ENCODE data around the gene IGSF5. TPM values are rescaled to one million over a fixed set of nuclear protein-coding genes. Genes with fewer than 3 reads are reported as not detected.
A peak's percentile ranks its signal among the peaks of the same experiment; 100 is the strongest.
"Not testable (repeated sequence)": the region's sequence is repeated elsewhere in the genome, so short reads cannot be mapped to it uniquely, and the experiment has no call there.

The IGSF5 gene
- 1 to 10 TPM in 1 of 3 donors, under 1 TPM in 2; 0.89 to 1.2 (median 0.96) TPM for polyA plus RNA-seq (ENCODE audit: insufficient read length in 3 of 3)

DNA sequence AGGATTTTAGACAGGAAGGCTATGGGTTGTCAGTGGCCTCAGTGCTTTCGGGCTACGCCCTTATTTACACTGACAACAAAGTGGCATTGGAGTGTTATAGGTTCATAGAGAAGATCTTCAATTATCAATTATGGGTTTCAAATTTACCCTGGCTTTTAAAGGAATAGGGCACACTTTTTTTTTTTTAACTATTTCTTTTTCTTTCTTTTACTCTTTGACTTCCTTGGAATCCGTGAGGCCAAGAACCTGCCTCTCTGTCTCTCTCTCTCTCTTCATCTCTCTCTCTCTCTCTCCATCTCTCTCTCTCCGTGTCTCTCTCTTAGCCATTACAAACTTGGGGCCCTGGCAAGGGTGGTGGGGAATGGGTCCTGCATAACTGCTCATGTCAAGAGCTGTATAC lies at the start of gene IGSF5:
IGSF5 (plus strand) TSS at position 301 of the 400 bp plus-strand sequence. CDS start 327 bp downstream, outside the sequence.
- DNase-seq (ENCODE audit: low read depth in 3 of 3, low spot score in 2 of 3) = not testable (repeated sequence)

DNA sequence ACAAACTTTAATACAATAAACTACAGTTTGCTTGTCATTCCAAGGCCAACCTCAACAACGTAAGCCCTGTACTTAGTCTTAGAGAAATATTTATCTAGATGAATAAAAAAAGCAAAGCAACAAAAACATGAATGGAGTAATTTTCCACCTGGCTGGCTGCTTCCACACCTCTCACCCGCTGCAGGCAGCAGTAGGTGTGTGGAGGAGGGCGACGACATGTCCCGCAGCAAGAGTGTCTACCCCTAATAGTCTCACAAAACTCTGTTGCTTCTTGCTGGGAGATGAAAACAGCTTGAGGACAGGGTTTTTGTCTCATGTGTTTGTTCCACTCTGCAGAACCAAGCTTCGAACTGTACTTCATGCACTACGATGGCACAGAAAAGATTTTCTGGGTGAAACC lies 48.8 kb upstream of the IGSF5 start:
- DNase-seq (ENCODE audit: low read depth in 3 of 3, low spot score in 2 of 3) = no peak

DNA sequence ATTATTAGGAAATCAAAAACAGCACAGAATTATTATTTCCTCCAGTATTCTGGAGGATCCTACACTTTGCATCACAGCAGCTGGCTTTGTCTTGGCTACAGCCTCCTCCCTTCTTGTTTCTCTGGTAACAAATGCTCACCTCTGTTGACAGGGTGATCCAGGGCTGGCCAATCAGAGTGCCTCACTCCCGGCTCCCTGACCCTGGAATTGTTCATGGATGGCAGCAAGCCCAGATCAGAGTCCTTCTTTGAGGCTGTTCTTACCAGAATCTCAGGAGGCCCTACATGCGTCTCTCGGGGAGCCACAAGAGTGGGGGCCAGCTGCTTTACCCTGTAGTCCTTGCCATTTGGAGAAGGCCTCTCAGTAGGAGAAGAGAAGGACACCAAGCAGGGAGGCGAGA lies 48.4 kb upstream of the IGSF5 start:
- no peak for DNase-seq (ENCODE audit: low read depth in 3 of 3, low spot score in 2 of 3)

DNA sequence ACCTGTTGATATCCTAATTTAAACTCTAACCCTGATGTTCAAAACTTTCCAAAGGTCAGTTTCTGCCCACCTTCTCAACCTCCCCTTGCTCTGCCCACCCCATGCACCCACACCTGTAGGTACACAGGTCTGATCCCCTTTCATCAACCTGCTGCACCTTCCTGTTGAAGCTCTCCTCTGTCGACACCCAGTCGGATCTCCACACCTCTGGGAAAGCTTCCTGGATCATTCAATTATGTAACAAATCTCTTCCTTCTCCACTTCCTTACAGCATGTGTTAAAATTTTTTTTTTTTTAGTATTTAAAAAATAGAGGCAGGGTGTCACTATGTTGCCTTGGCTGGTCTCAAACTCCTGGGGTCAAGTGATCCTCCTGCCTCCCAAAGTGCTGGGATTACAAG lies 44.7 kb upstream of the IGSF5 start:
- no peak for DNase-seq (ENCODE audit: low read depth in 3 of 3, low spot score in 2 of 3)

DNA sequence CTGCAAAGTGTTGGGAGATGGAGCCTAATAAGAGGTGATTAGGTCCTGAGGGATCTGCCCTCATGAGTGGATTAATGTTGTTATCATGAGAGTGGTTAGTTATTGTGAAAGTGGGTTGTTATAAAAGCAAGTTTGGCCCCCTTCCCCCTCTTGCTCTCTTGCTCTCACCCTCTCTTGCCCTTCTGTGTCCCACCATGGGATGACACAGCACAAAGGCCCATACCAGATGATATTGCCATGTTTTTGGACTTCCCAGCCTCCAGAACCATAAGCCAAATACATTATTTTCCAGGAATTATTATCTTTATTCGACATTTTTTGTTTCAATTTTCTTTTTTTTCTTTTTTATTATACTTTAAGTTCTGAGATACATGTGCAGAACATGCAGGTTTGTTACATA lies 41.4 kb upstream of the IGSF5 start:
- DNase-seq (ENCODE audit: low read depth in 3 of 3, low spot score in 2 of 3) = no peak

DNA sequence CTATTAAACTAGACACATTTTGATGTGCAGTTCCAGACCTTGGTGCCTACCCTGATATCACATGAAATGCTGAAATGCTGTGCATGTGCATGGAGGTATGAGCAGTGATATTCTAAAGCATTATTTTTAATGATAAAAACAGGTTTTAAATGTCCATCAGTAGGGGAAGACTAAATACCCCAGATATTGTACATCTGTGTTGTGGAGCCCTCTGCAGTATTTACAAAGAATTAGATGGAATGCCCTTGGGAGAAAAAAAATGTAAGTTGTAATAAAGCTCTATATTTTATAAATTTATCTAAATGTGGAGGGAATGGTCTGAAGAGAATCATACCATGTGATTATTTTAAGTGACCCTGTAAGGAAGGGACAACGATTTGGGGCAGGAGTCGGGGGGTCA lies 39.1 kb upstream of the IGSF5 start:
- DNase-seq (ENCODE audit: low read depth in 3 of 3, low spot score in 2 of 3) = no peak

DNA sequence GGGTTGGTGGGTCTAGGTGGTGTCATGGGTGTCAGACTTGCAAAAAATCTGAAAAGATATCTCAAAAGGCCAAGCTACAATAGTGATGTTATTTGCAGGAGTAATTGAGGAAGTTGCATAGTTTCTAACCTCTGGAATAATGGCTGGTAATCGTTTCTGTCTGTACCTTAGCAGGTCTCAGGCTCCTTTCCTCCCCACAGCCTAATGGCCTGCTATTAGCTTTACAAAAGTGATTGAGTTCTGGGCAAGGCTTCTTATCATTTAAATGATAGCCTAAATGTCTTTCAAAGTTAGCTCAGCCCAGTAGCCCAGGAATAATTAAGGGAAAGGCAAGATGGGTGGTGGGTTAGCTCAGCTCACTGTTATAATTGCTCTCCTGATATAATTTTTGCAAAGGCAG lies 37.7 kb upstream of the IGSF5 start:
- no peak for DNase-seq (ENCODE audit: low read depth in 3 of 3, low spot score in 2 of 3)

DNA sequence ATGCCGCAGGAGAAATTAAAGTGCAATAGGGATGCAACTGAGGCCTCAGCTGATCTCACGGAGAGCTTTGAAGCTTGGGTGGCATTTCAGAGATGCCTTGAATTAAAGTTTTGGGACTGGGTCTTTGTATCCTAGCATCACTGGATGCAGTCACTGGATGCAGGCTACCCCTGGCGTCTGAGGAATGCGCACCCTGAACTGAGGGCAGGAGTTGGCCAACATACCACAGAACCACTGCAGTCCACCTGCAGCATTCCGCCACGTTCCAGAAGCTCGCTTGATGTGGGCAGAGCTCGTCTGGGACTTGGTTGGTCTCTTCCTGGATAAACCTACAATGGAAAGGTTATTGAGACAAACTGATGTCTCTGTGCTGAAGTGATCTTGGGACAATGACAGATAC lies 34.1 kb upstream of the IGSF5 start:
- no peak for DNase-seq (ENCODE audit: low read depth in 3 of 3, low spot score in 2 of 3)

DNA sequence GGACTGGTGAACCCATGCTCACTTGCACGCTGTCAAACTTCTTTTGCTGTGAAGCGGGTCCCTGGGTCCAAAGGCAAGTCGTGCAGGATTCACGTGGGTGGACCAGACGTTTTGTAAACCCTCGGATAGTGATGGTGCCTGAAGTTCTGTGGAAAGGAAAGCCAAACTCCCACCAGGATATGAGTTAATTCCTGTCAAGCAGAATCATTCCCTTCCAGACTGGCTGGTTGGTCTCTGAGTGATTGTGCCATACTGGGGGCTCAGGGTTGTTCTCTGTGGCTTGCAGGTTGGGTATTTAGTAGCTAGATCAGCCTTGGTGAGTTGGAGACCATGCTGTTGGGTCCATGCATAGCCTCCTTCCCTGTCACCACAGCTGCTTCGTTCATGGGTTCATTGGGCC lies 32.7 kb upstream of the IGSF5 start:
- DNase-seq (ENCODE audit: low read depth in 3 of 3, low spot score in 2 of 3) = no peak

DNA sequence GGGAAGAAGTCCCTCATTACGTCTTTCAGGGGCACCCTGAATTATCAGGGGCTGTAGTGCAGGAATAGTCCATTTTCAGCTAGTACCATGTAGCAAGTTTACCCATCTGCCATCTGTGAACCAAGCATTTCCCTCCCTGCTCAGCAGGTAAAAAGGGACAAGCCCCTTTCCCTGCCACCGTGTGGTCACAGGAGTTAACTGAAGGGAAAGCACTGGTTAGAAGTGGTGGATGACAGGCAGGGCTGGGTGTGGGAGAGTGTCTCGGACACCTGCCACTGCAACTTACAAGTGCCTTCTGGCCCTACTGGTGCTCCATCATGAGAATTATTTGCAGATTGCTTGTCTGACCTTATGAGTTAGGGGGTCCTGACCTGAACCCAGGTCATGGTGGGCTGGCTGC lies 32.0 kb upstream of the IGSF5 start:
- no peak for DNase-seq (ENCODE audit: low read depth in 3 of 3, low spot score in 2 of 3)

DNA sequence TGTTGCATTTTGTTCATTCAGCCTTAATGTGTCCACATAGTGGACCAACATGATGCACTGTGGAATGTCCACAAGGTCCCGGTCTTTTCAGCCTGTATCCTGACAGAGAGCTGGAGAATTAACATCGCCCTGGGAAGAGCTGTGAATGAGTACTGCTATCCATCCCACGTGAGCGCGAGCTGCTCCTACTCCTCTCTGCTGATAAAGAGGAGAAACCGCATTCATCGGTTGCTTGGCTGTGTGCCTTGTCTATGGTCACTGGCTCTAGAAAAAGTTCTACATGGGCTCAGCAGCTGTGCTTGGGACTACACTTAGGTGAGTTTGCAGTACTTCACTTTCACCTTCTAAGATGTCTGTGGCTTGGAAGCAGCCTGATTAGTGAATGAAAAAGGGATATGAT lies 31.1 kb upstream of the IGSF5 start:
- DNase-seq (ENCODE audit: low read depth in 3 of 3, low spot score in 2 of 3) = no peak

DNA sequence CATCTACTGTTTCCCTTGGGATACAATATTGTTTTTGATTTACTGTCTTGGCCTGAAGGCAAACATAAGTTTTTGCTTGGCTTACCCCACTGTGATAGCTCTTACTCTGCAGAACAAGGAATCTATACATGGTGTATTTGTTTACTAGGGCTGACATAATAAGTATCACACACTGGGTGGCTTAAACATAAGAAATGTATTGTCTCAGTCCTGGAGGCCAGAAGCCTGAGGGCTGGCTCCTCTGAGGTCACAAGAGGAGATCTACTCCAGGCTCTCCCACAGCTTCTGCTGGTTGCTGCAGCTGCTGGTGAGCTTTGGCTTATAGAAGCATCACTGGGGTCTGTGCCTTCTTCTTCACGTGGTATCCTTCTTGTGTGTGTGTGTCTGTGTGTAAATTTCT lies 30.7 kb upstream of the IGSF5 start:
- no peak for DNase-seq (ENCODE audit: low read depth in 3 of 3, low spot score in 2 of 3)

DNA sequence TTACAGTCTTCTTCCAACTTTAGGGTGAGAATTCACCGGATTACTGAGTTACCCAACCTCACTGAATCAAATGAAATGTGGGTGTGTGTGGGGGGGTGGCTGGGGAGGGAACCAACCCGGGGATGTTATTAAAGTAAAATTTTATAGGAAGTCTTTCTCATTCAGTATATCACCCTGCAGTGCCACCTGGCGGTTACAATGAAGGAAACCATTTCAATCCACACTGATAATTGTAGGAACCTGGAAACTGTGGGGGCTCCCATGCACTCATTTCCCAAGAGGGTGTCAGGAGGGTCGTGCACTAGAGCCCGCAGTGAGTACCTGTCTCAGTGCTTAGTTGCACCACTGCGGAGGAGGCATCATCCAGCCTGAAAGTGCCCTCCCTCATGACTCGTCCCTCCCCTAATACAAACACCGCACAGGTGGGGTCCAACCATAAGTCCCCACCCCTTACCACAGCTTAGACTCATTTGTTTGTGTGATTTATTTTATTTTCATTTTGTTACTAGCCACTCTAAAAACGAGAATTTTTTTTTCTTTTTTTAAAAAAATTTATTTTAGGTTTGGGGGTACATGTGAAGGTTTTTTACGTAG lies 29.1 kb upstream of the IGSF5 start:
- peak in 2 of 3 donors; percentile 26 to 37 for DNase-seq (ENCODE audit: low read depth in 3 of 3, low spot score in 2 of 3)

DNA sequence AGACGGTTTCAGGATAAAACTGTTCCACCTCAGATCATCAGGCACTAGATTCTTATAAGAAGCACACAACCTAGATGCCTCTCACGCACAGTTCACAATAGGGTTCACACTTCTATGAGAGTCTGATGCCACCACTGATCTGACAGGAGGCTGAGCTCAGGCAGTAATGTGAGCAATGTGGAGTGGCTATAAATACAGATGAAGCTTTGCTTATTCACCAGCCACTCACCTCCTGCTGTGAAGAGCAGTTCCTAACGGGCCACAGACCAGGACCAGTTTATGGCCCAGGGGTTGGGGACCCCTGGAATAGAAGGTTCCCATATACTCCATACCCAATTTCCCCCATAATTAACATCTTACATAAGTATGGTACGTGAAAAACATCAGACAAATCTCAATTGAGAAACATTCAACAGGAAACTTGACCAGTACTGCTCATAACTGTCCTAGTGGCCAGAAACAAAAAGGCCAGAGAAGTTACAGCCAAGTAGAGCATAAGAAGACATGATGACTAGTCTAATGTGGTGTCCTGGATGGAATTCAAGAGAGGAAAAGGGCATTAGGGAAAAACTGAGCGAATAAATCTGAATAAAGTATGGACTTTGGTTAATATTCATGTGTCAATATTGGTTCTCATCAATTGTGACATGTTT lies 24.7 kb upstream of the IGSF5 start:
- no peak for DNase-seq (ENCODE audit: low read depth in 3 of 3, low spot score in 2 of 3)

DNA sequence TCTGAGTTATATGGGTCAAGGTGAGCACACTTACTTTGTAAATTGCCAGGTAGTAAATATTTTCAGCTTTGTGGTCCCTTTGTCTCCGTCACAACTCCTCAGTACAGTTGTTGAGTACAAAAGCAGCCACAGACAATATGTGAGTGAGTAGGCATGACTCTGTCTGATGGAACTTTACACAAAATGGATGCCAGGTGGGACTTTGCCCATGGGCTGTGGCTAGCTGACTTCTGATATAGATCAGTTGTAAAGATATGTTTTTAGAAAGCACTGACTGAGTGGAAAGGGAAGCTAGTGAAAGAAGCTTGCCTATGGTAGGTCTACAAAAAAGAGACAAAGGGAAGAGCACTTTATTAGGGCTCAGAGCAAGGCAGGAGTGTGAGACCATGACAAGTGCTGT lies 23.1 kb upstream of the IGSF5 start:
- no peak for DNase-seq (ENCODE audit: low read depth in 3 of 3, low spot score in 2 of 3)

DNA sequence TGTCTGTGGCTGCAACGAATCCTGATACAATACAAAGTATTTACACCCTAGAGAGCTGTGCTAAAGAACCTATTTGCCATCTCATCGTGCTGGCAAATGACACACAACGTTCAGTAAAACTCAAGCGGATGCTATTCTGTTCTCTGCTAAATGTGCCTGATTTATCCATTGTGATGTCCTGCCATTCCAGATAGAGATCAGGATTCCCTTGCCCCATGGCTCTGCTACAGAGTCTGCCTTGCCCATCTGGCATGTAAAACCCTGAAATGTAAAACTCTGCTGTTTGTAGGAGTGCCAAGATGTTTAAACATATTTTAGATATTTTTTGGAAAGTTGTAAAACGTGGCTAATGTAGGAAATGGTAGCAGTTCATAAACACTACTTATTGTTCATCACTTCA lies 20.0 kb upstream of the IGSF5 start:
- DNase-seq (ENCODE audit: low read depth in 3 of 3, low spot score in 2 of 3) = no peak

DNA sequence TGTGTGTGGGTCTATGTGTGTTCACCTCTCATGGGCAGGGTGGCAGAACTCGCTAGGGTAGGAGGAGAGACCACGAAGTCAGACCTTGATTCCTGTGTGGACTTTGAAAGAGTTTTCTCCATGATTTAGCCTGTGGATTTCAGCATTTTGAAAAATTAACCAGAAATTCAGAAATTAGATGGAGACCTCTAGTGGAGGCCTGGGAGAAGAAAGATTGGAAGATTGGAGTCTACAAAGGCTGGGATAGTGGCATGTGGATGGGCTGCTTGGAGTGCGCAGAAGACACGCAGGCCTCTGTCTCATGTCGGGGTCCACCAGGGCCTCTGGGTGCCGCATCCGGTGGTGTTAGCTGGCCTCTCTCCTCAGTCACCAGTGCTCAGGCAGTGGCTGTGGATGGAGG lies 18.9 kb upstream of the IGSF5 start:
- no peak for DNase-seq (ENCODE audit: low read depth in 3 of 3, low spot score in 2 of 3)

DNA sequence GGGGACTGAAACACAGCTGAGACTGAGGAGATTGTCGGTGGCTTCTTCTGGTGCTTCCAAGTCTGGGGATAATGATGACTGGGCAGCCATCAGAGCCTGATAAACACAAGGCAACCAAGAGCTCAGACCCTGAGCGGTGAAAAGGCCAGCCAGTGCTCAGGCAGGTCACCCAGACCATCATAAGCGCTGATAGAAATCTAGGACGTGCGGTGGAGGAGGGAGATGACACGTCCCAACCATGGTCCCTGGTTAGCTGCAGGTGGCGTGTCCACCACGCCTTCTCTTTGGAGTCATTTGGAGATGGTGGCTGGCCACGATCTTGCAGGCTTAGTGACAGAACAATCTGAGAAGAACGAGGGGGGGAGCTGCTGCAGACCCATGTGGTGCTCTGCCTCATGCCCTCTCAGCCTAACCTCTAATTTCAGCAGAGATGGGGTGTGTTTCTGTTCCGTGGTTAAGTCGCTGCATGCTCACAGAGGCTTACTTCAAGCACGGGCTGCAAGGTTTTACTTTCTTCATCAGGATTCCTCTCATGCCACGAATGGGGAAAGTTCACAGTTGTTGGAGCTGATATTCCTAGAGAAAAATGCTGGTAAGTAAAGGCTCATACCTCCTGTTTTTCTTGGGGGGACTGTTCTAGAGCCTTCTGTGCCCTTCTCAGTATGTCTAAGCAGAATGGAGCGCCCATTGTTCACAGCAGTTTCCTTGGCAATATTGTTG lies 17.4 kb upstream of the IGSF5 start:
- DNase-seq (ENCODE audit: low read depth in 3 of 3, low spot score in 2 of 3) = no peak

DNA sequence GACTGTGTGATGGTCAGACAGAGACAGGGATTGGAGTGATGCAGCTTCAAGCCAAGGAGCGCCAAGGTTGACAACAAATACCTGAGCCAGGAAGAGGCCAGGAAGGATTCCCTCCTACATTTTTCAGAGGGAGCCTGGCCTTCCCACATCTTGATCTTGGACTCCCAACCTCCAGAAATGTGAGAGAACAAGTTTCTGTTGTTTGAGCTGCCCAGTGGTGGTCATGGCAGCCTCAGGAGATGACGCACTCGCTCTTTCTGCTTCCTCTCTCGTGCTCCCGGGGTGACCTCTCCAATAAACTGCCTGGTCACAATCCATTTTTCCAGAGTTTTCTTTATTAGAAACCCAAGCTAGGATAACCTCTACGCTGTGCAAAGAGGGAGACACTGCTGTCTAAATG lies 16.6 kb upstream of the IGSF5 start:
- DNase-seq (ENCODE audit: low read depth in 3 of 3, low spot score in 2 of 3) = no peak

DNA sequence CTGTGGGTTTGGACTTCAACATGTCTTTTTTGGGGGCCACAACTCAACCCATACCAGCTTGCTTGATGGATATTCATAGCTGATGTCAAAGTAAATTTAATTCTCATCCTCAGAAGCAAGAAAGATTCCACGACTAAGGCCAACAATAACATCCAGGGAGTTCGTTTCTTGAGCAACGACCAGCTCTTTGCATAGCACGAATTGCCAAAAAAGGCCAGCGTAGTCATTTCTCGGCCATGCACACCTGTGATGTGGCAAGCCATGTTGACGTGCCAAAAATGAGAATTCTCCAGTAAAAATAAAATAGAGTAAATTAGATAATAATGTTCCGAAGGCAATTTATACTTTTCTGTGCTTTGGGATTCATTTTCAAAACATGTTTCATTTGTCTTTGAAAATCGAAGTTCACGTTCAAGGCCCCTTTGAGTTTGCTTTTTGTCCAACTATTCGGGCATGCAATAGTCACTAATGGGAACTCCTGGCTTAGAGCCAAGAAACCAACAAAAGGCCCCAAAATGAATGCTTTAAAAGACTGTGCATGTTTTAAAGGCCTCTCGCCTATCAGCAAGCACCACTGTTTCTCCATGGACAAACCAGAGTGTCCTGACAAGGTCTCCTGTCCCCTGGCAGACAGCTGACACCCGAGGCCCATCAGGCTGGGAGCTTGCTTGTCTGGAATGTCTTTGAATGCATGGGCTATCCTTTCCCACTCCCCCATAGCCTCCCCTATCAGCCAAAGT lies 14.4 kb upstream of the IGSF5 start:
- DNase-seq (ENCODE audit: low read depth in 3 of 3, low spot score in 2 of 3) = no peak

DNA sequence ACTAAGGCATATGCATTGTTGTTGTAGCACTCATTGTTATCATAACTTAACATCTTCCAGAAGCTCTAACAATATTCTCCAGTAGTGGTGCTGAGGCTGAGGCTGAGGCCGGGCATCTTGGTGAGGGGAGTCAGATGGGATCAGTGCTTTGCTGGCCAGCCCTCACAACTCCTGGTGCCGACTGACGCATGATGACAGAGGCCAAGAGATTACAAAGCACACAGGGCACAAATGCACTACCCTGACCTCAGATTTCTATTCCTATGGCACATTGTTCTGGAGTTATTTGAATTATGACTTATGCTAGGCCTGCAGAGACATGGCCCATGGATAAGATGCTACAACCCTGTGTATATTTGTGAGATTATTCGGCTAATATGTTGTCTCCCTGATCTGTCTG lies 8.3 kb upstream of the IGSF5 start:
- no peak for DNase-seq (ENCODE audit: low read depth in 3 of 3, low spot score in 2 of 3)

Measured in right renal cortex interstitium (tissue), 3 donors.